Measurements from ENCODE around the gene GATA2.

Gene GATA2

GRCh38 chr3:128503164-128503651 lies 10.2 kb upstream of the GATA2 start:
- no peak for DNase-seq (ENCODE audit: low read depth, low spot score)
- H3K4me3 ChIP-seq (ENCODE audit: low read depth, low read length): no peak overlapping the region
- peak; percentile 20 for TF ChIP-seq CTCF (IDR thresholded peaks at IDR 0.05; ENCODE audit: insufficient read depth, low read length, missing control alignments)
- CTCF ChIA-PET: interaction anchor here (0.9 to 1.5 kb wide), 2 partner anchors 76 to 104 kb away, joined by 3 to 8 read pairs; no protein-coding TSS in a partner anchor
- POLR2A ChIA-PET: no interaction called here

- DNase-seq (ENCODE audit: low read depth, low spot score): no peak
- CTCF ChIA-PET: interaction anchor here (1.5 kb wide), 1 partner anchor 75 kb away, joined by 8 read pairs; no protein-coding TSS in a partner anchor
- POLR2A ChIA-PET: no interaction called here
- no peak for TF ChIP-seq CTCF (IDR thresholded peaks at IDR 0.05; ENCODE audit: insufficient read depth, low read length, missing control alignments)
- no peak overlapping the region for H3K4me3 ChIP-seq (ENCODE audit: low read depth, low read length)
These were observed 9.7 kb upstream of the GATA2 start for GRCh38 chr3:128502712-128503111.

GRCh38 chr3:128501431-128501830 lies 8.4 kb upstream of the GATA2 start:
- no peak for DNase-seq (ENCODE audit: low read depth, low spot score)
- ChIA-PET POLR2A (no interaction called here), CTCF (interaction anchor here (0.6 to 1.5 kb wide), 5 partner anchors 16 to 331 kb away, joined by 3 to 8 read pairs (median 3); no protein-coding TSS in a partner anchor)
- H3K4me3 ChIP-seq (ENCODE audit: low read depth, low read length): no peak overlapping the region
- TF ChIP-seq CTCF (IDR thresholded peaks at IDR 0.05; ENCODE audit: insufficient read depth, low read length, missing control alignments): no peak

GRCh38 chr3:128500556-128500955 lies 7.6 kb upstream of the GATA2 start:
- ChIA-PET POLR2A (no interaction called here), CTCF (interaction anchor here (1.3 kb wide), 1 partner anchor 75 kb away, joined by 8 read pairs; no protein-coding TSS in a partner anchor)
- DNase-seq (ENCODE audit: low read depth, low spot score): no peak
- TF ChIP-seq CTCF (IDR thresholded peaks at IDR 0.05; ENCODE audit: insufficient read depth, low read length, missing control alignments): no peak
- no peak overlapping the region for H3K4me3 ChIP-seq (ENCODE audit: low read depth, low read length)

GRCh38 chr3:128499724-128500275 lies 6.8 kb upstream of the GATA2 start:
- no peak for TF ChIP-seq CTCF (IDR thresholded peaks at IDR 0.05; ENCODE audit: insufficient read depth, low read length, missing control alignments)
- ChIA-PET POLR2A (no interaction called here), CTCF (interaction anchor here (0.6 to 5.3 kb wide), 12 partner anchors 9 to 404 kb away, joined by 3 to 64 read pairs (median 4); no protein-coding TSS in a partner anchor)
- H3K4me3 ChIP-seq (ENCODE audit: low read depth, low read length): no peak overlapping the region
- DNase-seq (ENCODE audit: low read depth, low spot score): no peak

GRCh38 chr3:128498901-128499530 lies 6.0 kb upstream of the GATA2 start:
- no peak for TF ChIP-seq CTCF (IDR thresholded peaks at IDR 0.05; ENCODE audit: insufficient read depth, low read length, missing control alignments)
- no peak overlapping the region for H3K4me3 ChIP-seq (ENCODE audit: low read depth, low read length)
- no peak for DNase-seq (ENCODE audit: low read depth, low spot score)
- CTCF ChIA-PET: interaction anchor here (0.6 to 5.3 kb wide), 19 partner anchors 8 to 404 kb away, joined by 3 to 64 read pairs (median 4); no protein-coding TSS in a partner anchor
- POLR2A ChIA-PET: no interaction called here

All from AG04449 (cell line).